Body of pancreas (tissue), 4 donors: ENCODE results near the gene LEMD3. TPM values are rescaled to one million over a fixed set of nuclear protein-coding genes. Genes with fewer than 3 reads are reported as not detected.

Experiments
- ATAC-seq: fragments of 150-250 bp; one replicate; pipeline ENCODE4 v1.9.1; 2016
- DNase-seq, 4 donors: peaks; one replicate each; pipeline ENCODE4 v3.0.0-alpha.2; 2019
- H3K27ac ChIP-seq, 4 donors: fragments of 200-600 bp; sonication (generic); 1 replicate in 3 of 4; 2 replicates in 1 of 4; pipeline versions ENCODE4 v1.5.1 to v1.6.1; 2016 to 2019; ENCODE audit warnings: mild to moderate bottlenecking in 1 of 4, mixed read lengths in 1 of 4, moderate library complexity in 1 of 4
- H3K27me3 ChIP-seq, 2 donors: fragments of 200-600 bp; sonication (generic); one replicate each; pipeline ENCODE4 v1.6.0; 2016; ENCODE audit warnings: mild to moderate bottlenecking in 1 of 2
- H3K36me3 ChIP-seq, 2 donors: fragments of 200-600 bp; sonication (generic); replicated peaks in 1 of 2; 2 replicates each; pipeline ENCODE4 v1.5.1; 2016; ENCODE audit warnings: low read depth in 2 of 2; ENCODE audit not compliant: insufficient read depth in 1 of 2
- H3K4me1 ChIP-seq: fragments of 200-600 bp; sonication (generic); one replicate; pipeline ENCODE4 v1.6.0; 2016
- H3K4me3 ChIP-seq, 2 donors: fragments of 200-600 bp; sonication (generic); 1 replicate in 1 of 2; 2 replicates in 1 of 2; pipeline ENCODE4 v1.5.1; 2016 to 2019
- H3K9me3 ChIP-seq, 3 donors: fragments of 200-600 bp; sonication (generic); 1 replicate in 2 of 3; 2 replicates in 1 of 3; pipeline ENCODE4 v1.5.1; 2016
- POLR2A ChIP-seq, 3 donors: fragments of 450-650 bp; IDR thresholded peaks; one replicate each; pipeline ENCODE4 v1.6.1; 2016; ENCODE audit warnings: antibody characterized with exemption in 3 of 3, mild to moderate bottlenecking in 2 of 3
- WGBS, 2 donors: methylation state at CpG; one replicate each; pipeline ENCODE4 v1.1.5; 2017; 5-methylcytosine and 5-hydroxymethylcytosine counted together
- intact Hi-C: fragments of 100-400 bp; cut with DNase I; formaldehyde crosslinking; loops from one replicate; pipeline ENCODE4 v1.15.1; 2023
- total RNA-seq, 2 donors: library from RNA; depleted of rRNA; stranded (reverse); fragments of >200 nt; gene quantifications; one replicate each; pipeline ENCODE4 v1.1.0, GENCODE V29; 2016
- TF ChIP-seq, protein P1 (sequence below), 7 experiments: fragments of 450-650 bp in 4 of 7; fragments of 200-600 bp in 3 of 7; sonication (generic) in 3 of 7; IDR thresholded peaks; one replicate each; pipeline ENCODE4 v1.5.1; 2016 to 2019; ENCODE audit warnings: antibody characterized with exemption in 7 of 7

Gene LEMD3
- total RNA-seq, 2 donors from 2014 or later, result 19.5 to 28.3 TPM

GRCh38 chr12:65277994-65278575, 108.7 kb downstream of the LEMD3 start:
- TF ChIP-seq, protein P1, sequence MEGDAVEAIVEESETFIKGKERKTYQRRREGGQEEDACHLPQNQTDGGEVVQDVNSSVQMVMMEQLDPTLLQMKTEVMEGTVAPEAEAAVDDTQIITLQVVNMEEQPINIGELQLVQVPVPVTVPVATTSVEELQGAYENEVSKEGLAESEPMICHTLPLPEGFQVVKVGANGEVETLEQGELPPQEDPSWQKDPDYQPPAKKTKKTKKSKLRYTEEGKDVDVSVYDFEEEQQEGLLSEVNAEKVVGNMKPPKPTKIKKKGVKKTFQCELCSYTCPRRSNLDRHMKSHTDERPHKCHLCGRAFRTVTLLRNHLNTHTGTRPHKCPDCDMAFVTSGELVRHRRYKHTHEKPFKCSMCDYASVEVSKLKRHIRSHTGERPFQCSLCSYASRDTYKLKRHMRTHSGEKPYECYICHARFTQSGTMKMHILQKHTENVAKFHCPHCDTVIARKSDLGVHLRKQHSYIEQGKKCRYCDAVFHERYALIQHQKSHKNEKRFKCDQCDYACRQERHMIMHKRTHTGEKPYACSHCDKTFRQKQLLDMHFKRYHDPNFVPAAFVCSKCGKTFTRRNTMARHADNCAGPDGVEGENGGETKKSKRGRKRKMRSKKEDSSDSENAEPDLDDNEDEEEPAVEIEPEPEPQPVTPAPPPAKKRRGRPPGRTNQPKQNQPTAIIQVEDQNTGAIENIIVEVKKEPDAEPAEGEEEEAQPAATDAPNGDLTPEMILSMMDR (IDR thresholded peaks at IDR 0.05), result no peak
- TF ChIP-seq POLR2A (IDR thresholded peaks at IDR 0.05), result no peak
- ATAC-seq (no peak), DNase-seq (peak in 2 of 4 donors; percentile 2 to 11)
- H3K27ac ChIP-seq, result peak overlapping the region in 2 of 4 donors; percentile 59 to 62
- H3K4me1 ChIP-seq, result peaks cover 8% of the 10 kb centered on the region
- 39 to 51% methylated on average over 21 to 23 of the region's 23 CpGs for WGBS, 2 donors
- intact Hi-C loops, result no loop called here
- H3K9me3 ChIP-seq, result no peaks in the 10 kb centered on the region
- peak overlapping the region; percentile 31 to 80 for H3K4me3 ChIP-seq
- no peaks in the 10 kb centered on the region for H3K27me3 ChIP-seq
- no peaks in the 10 kb centered on the region for H3K36me3 ChIP-seq

GRCh38 chr12:65278576-65279368, 109.4 kb downstream of the LEMD3 start, which contains the start of gene MSRB3:
MSRB3 (plus strand) TSS chr12:65278683; CDS start chr12:65308580, 29,897 bp downstream.
- Histone ChIP-seq H3K27me3 (no peaks in the 10 kb centered on the region), H3K4me1 (peaks cover 8% of the 10 kb centered on the region), H3K27ac (peak within 1 kb of the TSS; percentile 33 to 67 (median 60)), H3K9me3 (no peaks in the 10 kb centered on the region), H3K36me3 (no peaks in the 10 kb centered on the region), H3K4me3 (peak within 1 kb of the TSS; percentile 31 to 80)
- 1% methylated on average over 29 to 75 of the region's 85 CpGs for WGBS, 2 donors
- peak; percentile 42 to 61 (median 55) for DNase-seq
- intact Hi-C loops, result no loop called here
- peak; percentile 87 for ATAC-seq
- peak in 2 of 3 donors; percentile 35 to 37 for TF ChIP-seq POLR2A (IDR thresholded peaks at IDR 0.05)
- TF ChIP-seq, protein P1 (IDR thresholded peaks at IDR 0.05), result no peak

GRCh38 chr12:65279369-65280112, 110.2 kb downstream of the LEMD3 start:
- WGBS, 2 donors, result 19 to 39% methylated on average over 10 to 19 of the region's 23 CpGs
- intact Hi-C loops, result no loop called here
- peaks cover 8% of the 10 kb centered on the region for H3K4me1 ChIP-seq
- peak; percentile 49 for ATAC-seq
- DNase-seq, result peak in 1 of 4 donors; percentile 25
- H3K36me3 ChIP-seq, result no peaks in the 10 kb centered on the region
- no peaks in the 10 kb centered on the region for H3K27me3 ChIP-seq
- TF ChIP-seq, protein P1 (IDR thresholded peaks at IDR 0.05), result no peak
- no peak for TF ChIP-seq POLR2A (IDR thresholded peaks at IDR 0.05)
- no peaks in the 10 kb centered on the region for H3K9me3 ChIP-seq
- H3K4me3 ChIP-seq, result peak overlapping the region; percentile 31 to 80
- H3K27ac ChIP-seq, result peak overlapping the region in 3 of 4 donors; percentile 59 to 67 (median 62)

DNA sequence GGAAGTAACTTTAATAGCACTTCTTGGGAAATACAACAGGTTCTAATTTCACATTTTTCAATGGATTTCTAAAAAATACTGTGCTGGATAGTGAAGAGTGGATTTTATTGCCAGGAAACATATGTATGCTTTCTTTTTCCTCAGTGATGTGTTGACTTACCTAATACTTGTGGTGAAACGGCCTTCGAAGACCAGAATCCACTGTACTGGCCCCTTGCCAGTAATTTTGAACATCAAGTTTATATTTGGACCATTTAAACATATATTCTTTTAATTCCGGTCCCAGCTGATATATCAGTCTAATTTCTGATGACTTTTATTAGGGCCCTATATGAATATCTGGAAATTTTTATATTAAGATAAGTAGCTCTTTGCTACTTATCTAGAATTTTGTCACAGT, 110.9 kb downstream of the LEMD3 start:
- no peaks in the 10 kb centered on the region for H3K9me3 ChIP-seq
- no peaks in the 10 kb centered on the region for H3K36me3 ChIP-seq
- intact Hi-C loops, result no loop called here
- H3K4me1 ChIP-seq, result peaks cover 8% of the 10 kb centered on the region
- TF ChIP-seq, protein P1 (IDR thresholded peaks at IDR 0.05), result no peak
- TF ChIP-seq POLR2A (IDR thresholded peaks at IDR 0.05), result no peak
- H3K4me3 ChIP-seq, result no peak overlapping the region
- H3K27me3 ChIP-seq, result no peaks in the 10 kb centered on the region
- no peak for DNase-seq
- 71 to 73% methylated on average over 3 of the region's 3 CpGs for WGBS, 2 donors
- no peak overlapping the region for H3K27ac ChIP-seq
- ATAC-seq, result no peak
